HG03175 (cell line): Measurements from ENCODE around the gene ST6GALNAC3.
"Not testable (repeated sequence)": the region's sequence is repeated elsewhere in the genome, so short reads cannot be mapped to it uniquely, and the experiment has no call there.

ENCODE experiments used
- ATAC-seq: cut with Tn5 transposase; IDR thresholded peaks from one replicate; pipeline ENCODE4 v1.9.1; 2021; ENCODE audit warnings: mild to moderate bottlenecking, moderate library complexity; ENCODE audit not compliant: unreplicated experiment

The ST6GALNAC3 gene

DNA sequence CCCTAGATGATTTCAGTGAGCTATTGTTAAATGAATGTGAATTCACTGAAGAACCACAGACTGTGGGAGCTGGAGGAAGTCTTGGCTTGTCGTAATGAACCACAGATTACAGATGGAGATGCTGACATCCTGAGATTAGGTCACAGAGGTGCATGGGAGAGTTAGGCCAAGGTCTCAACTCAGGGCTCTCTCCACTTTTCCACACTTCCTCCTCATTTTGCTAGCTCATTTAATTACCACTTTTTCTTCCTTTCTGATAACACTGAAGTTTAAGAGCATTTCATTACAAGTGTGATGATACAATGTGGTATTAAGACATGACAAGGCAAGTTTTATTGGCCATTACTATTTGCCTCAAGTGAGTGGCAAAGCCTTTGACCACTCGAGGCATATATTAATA lies 30.8 kb downstream of the ST6GALNAC3 start:
- ATAC-seq: no peak

GRCh38 chr1:76106251-76106650 lies 31.7 kb downstream of the ST6GALNAC3 start:
- no peak for ATAC-seq

- ATAC-seq: no peak
Measured at GRCh38 chr1:76106719-76107235, 32.2 kb downstream of the ST6GALNAC3 start.

DNA sequence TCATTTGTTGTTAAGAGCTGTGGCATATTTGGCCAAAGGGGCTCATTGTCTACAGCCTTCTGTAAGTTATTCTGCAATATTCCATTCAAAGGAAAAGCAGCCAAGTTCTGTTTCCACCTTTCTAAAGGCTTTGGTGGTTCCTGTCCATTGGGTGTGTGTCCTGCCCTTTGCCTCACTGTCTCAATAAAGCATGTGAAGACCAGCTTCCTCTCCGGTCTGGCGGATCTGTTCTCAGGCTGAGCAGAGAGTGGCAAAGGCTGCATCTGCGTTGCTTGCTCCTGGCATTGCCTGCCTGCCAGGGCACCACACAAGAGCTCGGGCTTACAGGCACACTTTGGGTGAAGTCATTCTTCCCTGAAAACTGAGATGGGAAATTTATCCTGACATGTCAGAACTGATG lies 34.9 kb downstream of the ST6GALNAC3 start:
- ATAC-seq: no peak

GRCh38 chr1:76109901-76110560 lies 35.5 kb downstream of the ST6GALNAC3 start:
- no peak for ATAC-seq

- ATAC-seq: no peak
Measured at GRCh38 chr1:76110666-76111065, 36.1 kb downstream of the ST6GALNAC3 start.

DNA sequence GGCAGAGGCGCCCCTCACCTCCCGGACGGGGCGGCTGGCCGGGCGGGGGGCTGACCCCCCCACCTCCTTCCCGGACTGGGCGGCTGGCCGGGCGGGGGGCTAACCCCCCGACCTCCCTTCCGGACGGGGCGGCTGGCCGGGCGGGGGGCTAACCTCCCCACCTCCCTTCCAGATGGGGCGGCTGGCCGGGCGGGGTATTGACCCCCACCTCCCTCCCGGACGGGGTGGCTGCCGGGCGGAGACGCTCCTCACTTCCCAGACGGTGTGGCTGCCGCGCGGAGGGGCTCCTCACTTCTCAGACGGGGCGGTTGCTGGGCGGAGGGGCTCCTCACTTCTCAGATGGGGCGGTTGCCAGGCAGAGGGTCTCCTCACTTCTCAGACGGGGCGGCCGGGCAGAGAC lies 37.8 kb downstream of the ST6GALNAC3 start:
- ATAC-seq: not testable (repeated sequence)

GRCh38 chr1:76113446-76113845 lies 38.9 kb downstream of the ST6GALNAC3 start:
- ATAC-seq: no peak

DNA sequence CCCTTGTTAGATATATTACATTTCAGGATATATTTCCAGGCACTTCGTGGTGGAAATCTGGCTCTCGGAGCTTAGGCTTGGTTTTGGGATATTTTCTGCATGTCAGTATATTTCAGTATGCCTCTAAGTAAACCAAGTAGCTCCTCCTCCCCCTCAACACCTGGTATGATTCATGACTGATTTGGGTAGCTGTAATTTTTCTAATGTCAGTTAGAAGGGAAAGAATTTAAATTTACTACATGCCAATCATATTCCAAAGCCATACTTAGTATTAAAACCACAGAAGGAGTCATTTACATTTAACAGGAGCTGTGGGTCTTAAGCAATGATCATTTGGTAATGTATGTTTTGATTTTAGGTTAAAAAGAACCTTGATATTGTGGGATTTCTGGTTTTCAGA lies 40.6 kb downstream of the ST6GALNAC3 start:
- ATAC-seq: no peak

GRCh38 chr1:76121850-76122249 lies 47.3 kb downstream of the ST6GALNAC3 start:
- ATAC-seq: no peak

- ATAC-seq: no peak
Measured at GRCh38 chr1:76122271-76122670, 47.7 kb downstream of the ST6GALNAC3 start.

DNA sequence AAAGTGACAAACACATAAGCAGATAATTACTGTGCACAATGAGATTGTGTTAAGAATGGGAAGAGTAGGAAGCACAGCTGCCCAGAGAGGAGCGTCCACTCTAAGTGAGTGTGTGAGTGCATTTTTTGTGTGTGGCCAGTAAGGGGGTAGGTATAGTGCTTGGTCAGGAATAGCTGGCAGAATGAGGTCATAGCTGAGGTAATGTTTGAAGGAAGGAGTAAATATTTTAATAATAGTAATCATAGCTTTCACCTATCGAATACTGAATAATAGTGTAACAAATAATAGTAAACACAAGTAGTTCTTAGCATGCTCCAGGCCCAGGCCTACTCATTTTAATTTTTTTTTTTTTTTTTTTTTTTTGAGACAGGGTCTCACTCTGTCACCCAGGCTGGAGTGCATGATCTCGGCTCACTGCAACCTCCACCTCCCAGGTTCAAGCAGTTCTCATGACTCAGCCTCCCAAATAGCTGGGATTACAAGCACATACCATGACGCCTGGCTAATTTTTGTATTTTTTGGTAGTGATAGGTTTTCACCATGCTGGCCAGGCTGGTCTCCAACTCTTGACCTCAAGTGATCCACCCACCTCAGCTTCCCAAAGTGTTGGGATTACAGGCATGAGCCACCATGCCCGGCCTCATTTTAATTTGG lies 49.0 kb downstream of the ST6GALNAC3 start:
- ATAC-seq: not testable (repeated sequence)

GRCh38 chr1:76124196-76124595 lies 49.6 kb downstream of the ST6GALNAC3 start:
- ATAC-seq: no peak

DNA sequence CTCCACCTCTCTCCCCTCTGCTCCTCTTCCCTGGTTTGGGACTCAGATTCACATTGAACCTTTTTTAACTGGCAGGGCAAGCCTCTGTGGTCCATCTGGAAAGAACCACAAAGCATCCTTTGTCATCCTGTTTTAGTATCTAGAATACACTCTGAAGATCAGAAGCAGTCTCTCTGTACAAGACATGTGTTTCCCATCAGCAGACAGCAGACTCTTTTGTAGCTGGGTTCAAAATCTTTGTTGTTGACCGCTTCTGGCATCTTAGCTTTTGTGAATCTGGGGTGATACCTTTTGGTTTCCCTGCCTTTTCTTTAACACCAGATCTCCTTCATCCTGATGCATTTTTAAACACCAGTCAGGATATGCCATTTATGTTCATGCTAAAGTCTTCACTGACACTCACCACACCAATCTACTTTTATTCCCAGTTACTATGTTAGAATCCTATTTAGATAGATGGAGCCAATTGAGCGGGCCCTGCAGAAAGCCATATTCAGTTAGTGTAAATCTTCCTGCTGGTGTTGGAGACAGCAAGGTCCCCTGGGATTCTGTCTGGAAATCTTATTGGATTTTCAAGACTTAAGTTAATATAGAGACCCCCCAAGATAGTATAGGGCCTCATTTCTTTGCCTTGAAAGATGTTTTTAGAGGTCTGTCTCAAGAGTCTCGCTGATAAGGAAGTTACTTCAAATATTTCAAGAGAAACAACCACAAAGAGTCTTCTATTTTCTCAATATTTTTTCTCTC lies 51.1 kb downstream of the ST6GALNAC3 start:
- no peak for ATAC-seq

GRCh38 chr1:76128096-76128495 lies 53.5 kb downstream of the ST6GALNAC3 start:
- no peak for ATAC-seq

- no peak for ATAC-seq
Measured at GRCh38 chr1:76129731-76130130, 55.2 kb downstream of the ST6GALNAC3 start.

DNA sequence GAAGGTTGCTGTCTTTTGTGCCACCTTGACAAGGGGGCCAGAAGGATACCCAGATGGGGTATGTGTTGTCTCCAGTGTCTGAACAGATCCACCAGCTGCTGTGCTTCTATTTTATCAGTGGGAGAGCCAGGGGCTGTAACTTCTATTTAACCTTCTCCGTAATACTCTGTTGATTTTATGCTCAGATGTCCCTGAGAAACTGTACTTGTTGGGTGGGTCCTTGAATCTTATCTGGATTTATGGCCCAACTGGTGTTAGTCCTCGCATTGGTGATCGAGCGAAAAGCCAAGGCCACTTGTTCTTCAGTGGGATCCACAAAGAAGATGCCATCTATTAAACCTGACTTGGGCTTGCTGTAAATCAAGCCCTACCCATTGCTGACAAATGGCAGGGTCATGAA lies 56.4 kb downstream of the ST6GALNAC3 start:
- no peak for ATAC-seq

DNA sequence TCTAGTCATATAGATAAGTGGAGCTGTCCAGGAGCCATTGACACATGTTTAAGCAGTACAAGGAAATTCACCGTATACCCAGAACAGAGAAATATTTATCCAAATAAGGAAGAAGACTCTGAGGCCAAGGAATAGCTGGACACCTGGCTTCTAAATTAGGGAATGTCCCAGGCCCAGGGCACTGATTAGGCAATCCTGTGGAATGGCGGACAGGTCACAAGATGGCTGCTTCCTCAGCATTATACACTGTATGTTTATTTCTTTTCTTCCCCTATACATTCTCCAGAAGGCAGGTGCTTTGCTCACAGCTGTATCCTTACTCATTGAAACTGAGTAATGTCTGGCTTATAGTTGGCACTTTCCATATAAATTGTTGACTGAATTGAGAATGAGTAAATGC lies 59.4 kb downstream of the ST6GALNAC3 start:
- ATAC-seq: no peak

DNA sequence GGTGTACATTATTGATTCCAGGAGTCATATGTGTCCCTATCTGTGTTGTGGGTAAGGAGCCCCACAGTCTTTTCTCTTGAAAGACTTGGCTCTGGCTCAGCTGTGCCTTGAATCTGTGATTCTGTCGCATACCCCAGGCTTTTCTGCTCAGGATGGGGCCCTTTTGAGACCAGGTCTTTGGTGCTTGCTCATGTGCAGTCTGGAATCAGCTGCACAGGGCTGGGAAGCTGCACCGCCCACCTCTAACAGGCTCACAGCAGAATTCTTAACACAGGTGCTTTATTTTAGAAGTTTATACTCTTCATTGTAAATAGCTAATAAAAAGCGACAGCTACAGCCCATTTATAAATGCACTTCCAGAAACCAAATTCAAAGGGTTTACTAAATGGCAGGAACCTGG lies 61.3 kb downstream of the ST6GALNAC3 start:
- ATAC-seq: no peak

DNA sequence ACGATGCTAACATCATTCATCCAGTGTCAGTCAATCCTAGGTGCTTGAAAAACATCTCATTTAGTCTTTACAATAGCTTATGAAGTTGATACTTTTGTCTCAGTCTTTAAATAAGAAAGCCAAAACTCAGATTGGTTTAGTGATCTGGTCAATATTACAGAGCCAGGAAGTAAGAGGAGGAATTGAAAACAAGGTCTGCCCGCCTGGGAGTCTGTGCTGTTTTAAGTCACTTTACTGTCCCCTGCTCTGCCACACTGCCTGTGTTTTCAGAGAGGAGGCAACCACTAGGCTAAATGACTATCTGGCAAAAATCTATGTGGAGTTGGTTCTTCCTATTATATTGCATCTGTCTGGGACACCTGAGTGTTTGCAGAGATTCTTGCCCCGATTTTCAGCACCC lies 62.3 kb downstream of the ST6GALNAC3 start:
- no peak for ATAC-seq

GRCh38 chr1:76137746-76138145 lies 63.2 kb downstream of the ST6GALNAC3 start:
- ATAC-seq: no peak

- ATAC-seq: no peak
Measured at GRCh38 chr1:76138217-76138616, 63.7 kb downstream of the ST6GALNAC3 start.
